ENCODE measurements around the gene ASIC2.
A peak's percentile ranks its signal among the peaks of the same experiment; 100 is the strongest.

Gene ASIC2

GRCh38 chr17:33096161-33096560 is 196.9 kb downstream of the ASIC2 start:
- TF ChIP-seq, protein P1, sequence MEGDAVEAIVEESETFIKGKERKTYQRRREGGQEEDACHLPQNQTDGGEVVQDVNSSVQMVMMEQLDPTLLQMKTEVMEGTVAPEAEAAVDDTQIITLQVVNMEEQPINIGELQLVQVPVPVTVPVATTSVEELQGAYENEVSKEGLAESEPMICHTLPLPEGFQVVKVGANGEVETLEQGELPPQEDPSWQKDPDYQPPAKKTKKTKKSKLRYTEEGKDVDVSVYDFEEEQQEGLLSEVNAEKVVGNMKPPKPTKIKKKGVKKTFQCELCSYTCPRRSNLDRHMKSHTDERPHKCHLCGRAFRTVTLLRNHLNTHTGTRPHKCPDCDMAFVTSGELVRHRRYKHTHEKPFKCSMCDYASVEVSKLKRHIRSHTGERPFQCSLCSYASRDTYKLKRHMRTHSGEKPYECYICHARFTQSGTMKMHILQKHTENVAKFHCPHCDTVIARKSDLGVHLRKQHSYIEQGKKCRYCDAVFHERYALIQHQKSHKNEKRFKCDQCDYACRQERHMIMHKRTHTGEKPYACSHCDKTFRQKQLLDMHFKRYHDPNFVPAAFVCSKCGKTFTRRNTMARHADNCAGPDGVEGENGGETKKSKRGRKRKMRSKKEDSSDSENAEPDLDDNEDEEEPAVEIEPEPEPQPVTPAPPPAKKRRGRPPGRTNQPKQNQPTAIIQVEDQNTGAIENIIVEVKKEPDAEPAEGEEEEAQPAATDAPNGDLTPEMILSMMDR (IDR thresholded peaks at IDR 0.05; ENCODE audit: control insufficient read depth, extremely low read depth, insufficient read depth), result no peak
- H3K4me3 ChIP-seq (ENCODE audit: low read depth, low read length), result no peak overlapping the region
- no peak for DNase-seq (ENCODE audit: low read depth)

DNA sequence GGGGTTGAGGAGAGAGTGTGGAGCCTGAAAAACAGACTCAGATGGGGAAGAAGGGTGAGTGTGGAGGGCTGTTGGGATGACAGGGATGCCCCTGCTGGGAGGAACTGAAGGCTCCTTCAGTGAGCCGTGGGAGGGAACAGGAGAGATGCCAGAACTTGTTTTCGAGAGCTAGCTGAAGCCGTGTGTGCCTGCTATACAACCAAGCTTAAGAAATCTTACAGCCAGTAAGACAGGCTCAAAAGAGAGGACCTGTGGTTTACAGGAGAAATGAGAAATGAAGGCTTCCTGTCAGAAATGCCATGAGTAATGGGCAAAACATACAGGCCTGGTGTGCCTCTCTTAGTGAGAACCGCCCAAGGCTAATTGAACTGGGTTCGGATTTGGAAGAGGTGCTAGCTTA is 201.8 kb downstream of the ASIC2 start:
- TF ChIP-seq, protein P1 (IDR thresholded peaks at IDR 0.05; ENCODE audit: control insufficient read depth, extremely low read depth, insufficient read depth), result no peak
- DNase-seq (ENCODE audit: low read depth), result no peak
- no peak overlapping the region for H3K4me3 ChIP-seq (ENCODE audit: low read depth, low read length)

- DNase-seq (ENCODE audit: low read depth), result no peak
- TF ChIP-seq, protein P1 (IDR thresholded peaks at IDR 0.05; ENCODE audit: control insufficient read depth, extremely low read depth, insufficient read depth), result no peak
- no peak overlapping the region for H3K4me3 ChIP-seq (ENCODE audit: low read depth, low read length)
Measured at GRCh38 chr17:33090806-33091205, 202.3 kb downstream of the ASIC2 start.

- peak; percentile 70 for DNase-seq (ENCODE audit: low read depth)
- H3K4me3 ChIP-seq (ENCODE audit: low read depth, low read length), result no peak overlapping the region
- TF ChIP-seq, protein P1 (IDR thresholded peaks at IDR 0.05; ENCODE audit: control insufficient read depth, extremely low read depth, insufficient read depth), result no peak
Measured at GRCh38 chr17:33086878-33087277, 206.2 kb downstream of the ASIC2 start.

DNA sequence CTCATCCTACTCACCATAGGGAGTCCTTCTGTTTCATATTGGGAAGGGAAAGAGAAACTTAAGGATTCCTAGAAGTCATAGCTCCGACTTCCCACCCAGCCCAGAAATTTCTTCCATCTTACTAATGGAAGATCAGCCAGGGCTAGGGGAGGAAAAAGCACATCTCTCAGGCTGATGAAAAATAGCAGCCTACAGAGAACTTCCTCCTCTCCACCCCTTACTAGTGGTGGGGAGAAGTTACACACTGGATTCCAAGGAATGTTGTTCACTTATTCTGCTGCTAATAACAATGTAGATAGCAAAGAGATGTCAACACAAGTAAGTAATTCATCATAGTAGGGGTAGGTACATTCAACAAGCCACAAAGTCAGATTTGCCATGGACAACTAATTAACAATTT is 207.1 kb downstream of the ASIC2 start:
- no peak overlapping the region for H3K4me3 ChIP-seq (ENCODE audit: low read depth, low read length)
- TF ChIP-seq, protein P1 (IDR thresholded peaks at IDR 0.05; ENCODE audit: control insufficient read depth, extremely low read depth, insufficient read depth), result no peak

DNA sequence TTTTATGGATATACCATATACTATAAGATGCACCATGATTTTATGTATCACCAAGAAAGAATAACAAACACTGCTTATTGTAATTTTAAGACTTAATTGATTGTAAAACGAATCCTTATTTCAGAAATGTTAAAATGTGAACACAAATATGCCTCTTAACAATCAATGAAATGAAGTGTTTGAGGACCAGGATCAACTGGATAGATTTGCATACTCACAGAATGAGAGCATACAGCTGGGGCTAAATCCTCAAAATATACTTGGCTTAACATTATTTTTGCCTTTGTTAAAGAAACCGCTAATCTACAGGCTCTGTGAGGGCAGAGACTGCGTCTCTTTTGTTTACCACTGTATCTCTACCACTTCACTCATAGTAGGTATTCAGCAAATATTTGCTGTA is 207.8 kb downstream of the ASIC2 start:
- DNase-seq (ENCODE audit: low read depth), result no peak
- no peak overlapping the region for H3K4me3 ChIP-seq (ENCODE audit: low read depth, low read length)
- TF ChIP-seq, protein P1 (IDR thresholded peaks at IDR 0.05; ENCODE audit: control insufficient read depth, extremely low read depth, insufficient read depth), result no peak

More for the DNA sequence above, 207.1 kb downstream of the ASIC2 start:
- no peak for DNase-seq (ENCODE audit: low read depth)

DNA sequence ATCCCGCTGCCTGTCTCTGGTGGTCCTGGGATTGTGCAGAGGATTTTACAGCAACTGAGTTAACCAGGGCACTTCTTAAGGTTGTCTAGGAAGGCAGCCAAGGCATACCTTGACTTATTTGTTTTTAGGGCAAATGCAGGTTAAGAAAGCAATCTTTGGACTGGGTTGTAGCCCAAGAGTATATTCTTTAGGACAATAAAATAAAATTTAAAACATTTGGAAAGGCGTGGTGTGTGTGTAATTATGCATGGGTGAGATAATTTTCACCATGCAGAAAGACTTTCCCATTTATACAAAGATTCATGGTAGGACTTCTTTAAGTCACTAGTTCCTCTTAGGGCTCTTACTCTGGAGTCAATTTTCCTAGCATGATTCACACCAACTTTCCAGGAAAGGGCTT is 208.3 kb downstream of the ASIC2 start:
- no peak overlapping the region for H3K4me3 ChIP-seq (ENCODE audit: low read depth, low read length)
- no peak for DNase-seq (ENCODE audit: low read depth)
- TF ChIP-seq, protein P1 (IDR thresholded peaks at IDR 0.05; ENCODE audit: control insufficient read depth, extremely low read depth, insufficient read depth), result no peak

Measured in LNCaP clone FGC (cell line).